ENCODE data around the gene APBA3.

APBA3 gene, protein sequence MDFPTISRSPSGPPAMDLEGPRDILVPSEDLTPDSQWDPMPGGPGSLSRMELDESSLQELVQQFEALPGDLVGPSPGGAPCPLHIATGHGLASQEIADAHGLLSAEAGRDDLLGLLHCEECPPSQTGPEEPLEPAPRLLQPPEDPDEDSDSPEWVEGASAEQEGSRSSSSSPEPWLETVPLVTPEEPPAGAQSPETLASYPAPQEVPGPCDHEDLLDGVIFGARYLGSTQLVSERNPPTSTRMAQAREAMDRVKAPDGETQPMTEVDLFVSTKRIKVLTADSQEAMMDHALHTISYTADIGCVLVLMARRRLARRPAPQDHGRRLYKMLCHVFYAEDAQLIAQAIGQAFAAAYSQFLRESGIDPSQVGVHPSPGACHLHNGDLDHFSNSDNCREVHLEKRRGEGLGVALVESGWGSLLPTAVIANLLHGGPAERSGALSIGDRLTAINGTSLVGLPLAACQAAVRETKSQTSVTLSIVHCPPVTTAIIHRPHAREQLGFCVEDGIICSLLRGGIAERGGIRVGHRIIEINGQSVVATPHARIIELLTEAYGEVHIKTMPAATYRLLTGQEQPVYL

GRCh38 chr19:3761382-3762129 lies at the start of gene APBA3:
APBA3 (minus strand) TSS chr19:3761692; CDS start chr19:3760264, 1,428 bp downstream.
- DNase-seq (ENCODE audit: low read depth in 1 of 2, low spot score in 1 of 2), result peak; percentile 94 to 98

DNA sequence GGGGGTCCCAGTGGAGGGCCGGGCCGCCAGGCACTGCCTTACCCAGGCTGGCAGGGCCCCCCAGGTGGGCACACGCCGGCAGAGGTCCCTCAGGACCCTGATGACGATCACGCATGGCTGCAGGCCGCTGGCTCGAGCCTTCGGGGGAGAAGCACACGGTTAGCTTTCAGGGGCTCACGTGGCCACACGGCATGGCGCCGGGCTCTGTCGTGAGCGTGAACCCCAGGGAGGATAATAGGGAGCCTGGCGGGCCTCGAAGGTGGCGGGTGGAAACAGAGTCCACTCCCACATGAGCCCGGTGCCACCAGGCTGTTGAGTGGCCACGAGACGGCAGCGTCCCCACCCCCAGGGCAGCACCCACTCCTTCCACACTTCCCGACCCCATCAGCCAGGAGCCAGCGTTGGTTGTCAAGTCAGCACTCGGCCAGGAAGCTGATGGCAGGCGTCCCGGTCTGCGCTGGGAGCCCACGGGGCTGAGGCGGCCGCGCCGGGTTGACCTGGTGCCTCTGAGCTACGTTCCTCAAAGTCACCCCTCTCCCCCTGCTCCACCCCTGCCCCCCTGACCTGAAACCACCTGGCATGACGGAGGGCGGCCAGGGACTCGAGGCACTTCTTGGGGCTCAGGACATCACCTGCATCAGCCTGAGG lies 49.3 kb upstream of the APBA3 start:
- no peak for DNase-seq (ENCODE audit: low read depth in 1 of 2, low spot score in 1 of 2)

- DNase-seq (ENCODE audit: low read depth in 1 of 2, low spot score in 1 of 2), result no peak
Observed at GRCh38 chr19:3809881-3810707, 48.6 kb upstream of the APBA3 start.

- no peak for DNase-seq (ENCODE audit: low read depth in 1 of 2, low spot score in 1 of 2)
Observed at GRCh38 chr19:3808420-3809143, 47.1 kb upstream of the APBA3 start.

DNA sequence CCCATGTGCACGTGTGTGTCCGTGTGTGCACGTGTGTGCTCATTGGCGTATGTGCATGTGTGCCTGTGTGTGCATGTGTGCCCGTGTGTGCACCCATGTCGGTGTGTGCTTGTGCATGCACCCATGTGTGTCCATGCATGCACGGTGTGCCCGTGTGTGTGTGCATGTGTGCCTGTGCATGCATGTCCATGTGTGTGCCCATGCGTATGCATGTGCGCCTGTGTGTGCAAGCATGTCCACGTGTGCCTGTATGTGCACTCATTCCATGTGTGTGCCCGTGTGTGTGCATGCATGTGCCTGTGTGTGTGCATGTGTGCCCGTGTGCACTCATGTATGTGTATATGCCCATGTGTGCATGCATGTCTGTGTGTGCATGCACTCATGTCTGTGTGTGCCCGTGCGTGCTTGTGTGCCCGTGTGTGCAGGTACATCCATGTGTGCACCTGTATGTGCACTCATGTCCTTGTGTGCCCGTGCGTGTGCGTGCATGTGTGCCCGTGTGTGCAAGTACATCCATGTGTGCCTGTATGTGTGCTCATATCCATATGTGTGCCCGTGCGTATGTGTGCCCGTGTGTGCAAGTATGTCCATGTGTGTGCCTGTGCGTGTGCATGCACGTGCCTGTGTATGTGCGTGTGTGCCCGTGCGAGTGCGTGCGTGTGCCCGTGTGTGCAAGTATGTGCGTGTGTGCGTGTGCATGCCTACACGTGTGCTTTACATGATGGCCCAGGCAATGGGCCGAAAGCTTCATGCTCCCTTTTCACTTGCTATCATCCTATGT lies 46.3 kb upstream of the APBA3 start:
- no peak for DNase-seq (ENCODE audit: low read depth in 1 of 2, low spot score in 1 of 2)

- DNase-seq (ENCODE audit: low read depth in 1 of 2, low spot score in 1 of 2), result no peak
Observed at GRCh38 chr19:3807131-3807480, 45.6 kb upstream of the APBA3 start.

DNA sequence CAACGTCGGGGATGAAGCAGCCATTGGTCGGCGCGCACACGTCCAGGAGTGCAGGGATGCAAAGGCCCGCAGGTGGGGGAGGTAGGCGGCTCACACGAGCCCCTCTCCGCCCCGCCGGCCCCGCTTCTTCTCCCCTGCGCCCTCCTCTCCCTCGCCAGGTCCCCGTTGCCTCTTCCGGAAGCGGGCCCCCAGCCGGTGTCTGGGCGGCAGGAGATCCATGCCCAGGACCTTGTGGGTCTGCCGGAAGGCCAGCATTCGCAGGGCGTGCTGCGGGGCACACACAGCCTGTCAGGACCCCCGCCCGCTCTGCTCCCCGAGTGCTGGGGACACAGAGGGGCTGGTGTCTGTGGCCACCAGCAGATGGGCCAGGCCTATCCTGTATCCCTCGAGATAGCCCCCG lies 44.4 kb upstream of the APBA3 start:
- DNase-seq (ENCODE audit: low read depth in 1 of 2, low spot score in 1 of 2), result no peak

- no peak for DNase-seq (ENCODE audit: low read depth in 1 of 2, low spot score in 1 of 2)
Observed at GRCh38 chr19:3804429-3804828, 42.9 kb upstream of the APBA3 start.

DNA sequence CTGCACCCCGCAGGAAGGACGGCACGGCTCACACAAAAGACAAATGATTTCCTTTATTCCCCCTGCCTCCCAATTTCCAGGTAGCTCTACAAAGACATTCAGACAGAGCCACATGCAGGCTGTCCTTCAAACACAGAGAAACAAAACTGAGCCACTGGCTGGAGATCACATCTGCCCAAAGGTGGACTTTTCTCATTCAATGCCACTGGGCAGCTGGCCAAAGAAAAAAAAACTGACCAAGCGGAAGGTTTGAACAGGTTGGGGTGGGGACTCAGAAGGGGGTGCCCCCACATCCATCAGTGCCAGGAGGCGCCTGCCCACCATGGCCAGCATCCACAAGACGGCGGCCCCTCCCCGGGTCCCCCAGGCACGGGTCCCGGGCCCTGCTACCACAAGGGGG lies 42.5 kb upstream of the APBA3 start:
- DNase-seq (ENCODE audit: low read depth in 1 of 2, low spot score in 1 of 2), result no peak

DNA sequence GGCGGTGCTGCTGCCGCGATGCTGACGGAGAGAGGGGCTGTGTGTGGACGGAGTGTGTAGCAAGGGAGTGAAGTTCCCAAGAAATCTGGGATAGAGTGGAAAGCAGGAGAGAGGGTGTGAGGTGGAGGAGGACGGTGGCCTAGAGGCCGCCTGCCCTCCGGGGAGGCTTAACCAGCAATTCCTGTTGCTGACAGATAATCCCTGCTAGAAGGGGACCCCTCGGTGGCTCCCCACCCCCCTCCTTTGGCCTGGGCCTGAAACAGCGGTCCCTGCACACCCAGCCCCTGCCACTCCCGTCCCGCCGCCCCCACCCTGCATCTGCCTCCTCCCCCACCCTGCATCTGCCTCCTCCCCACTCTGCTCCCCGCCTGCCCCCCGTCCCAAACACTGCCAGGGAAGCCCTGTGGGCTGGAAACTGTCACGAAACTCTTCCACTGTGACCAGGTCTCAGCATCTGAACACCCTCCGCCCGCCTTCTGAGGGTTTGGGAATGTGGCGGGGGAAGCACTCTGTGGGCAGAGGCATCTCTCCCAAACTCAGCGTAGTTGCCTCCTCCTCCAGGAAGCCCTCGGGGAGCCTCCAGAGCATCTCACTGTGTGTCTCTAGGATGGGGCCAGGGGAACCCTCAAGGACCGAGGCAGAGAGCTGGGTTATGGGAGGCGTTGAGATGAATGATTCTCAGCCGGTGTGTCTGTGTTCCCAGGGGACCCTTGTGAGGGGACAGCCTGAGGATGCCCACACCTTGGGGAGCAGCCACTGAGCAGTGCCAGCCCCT lies 41.8 kb upstream of the APBA3 start:
- no peak for DNase-seq (ENCODE audit: low read depth in 1 of 2, low spot score in 1 of 2)

- DNase-seq (ENCODE audit: low read depth in 1 of 2, low spot score in 1 of 2), result no peak
Observed at GRCh38 chr19:3801412-3802096, 40.1 kb upstream of the APBA3 start.

DNA sequence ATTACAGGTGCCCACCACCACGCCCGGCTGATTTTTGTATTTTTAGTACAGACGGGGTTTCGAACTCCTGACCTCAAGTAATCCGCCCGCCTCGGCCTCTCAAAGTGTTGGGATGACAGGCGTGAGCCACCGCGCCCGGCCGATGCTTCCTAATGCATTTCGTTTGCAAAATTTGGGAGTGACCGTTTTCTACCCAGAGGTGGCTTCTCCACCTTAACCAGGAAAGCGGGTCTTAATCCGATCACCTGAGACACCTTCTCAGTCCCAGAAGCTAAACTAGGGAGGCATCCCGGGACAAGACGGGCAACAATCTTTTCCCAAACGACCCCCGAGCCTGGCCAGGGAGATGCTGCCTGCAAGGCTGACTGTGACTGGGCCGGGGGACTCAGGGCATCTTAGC lies 39.5 kb upstream of the APBA3 start:
- DNase-seq (ENCODE audit: low read depth in 1 of 2, low spot score in 1 of 2), result no peak

- no peak for DNase-seq (ENCODE audit: low read depth in 1 of 2, low spot score in 1 of 2)
Observed at GRCh38 chr19:3798137-3798536, 36.6 kb upstream of the APBA3 start.

DNA sequence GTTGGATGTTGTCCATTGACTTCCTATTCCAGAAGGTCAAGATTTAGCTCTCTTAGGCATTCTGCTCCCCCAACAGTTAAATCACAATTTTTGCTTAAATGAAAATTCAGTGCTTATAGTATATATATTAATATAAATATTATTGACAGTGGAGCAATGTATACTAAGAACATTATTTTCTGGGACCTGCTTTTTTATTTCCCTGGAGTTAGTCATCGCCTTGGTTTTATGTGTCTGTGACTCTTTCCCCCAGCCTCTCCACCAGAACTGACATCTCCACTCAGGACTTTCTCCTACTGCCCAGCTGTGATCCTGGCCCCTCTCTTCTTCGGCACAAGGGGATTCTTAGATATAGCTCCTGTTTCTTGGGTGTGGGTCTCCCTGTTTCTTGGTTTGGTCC lies 34.9 kb upstream of the APBA3 start:
- no peak for DNase-seq (ENCODE audit: low read depth in 1 of 2, low spot score in 1 of 2)

DNA sequence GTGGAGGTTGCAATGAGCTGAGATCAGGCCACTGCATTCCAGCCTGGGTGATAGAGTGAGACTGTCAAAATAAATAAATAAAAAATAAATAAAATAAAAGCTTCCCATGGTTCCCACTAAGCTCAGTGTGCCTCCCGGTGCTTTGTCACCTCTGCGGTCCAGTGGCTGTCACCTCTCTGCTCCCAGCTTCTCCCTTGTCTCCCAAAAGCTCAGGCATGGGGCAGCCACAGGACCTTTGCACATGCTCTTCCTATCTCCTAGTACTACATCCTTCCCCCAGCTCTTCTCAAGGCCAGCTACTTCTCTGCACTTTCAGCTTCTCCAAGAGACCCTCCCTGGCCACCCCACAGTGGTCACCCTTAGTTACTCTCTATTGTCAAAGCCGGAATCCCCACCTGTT lies 32.3 kb upstream of the APBA3 start:
- no peak for DNase-seq (ENCODE audit: low read depth in 1 of 2, low spot score in 1 of 2)

GRCh38 chr19:3792114-3792513 lies 30.6 kb upstream of the APBA3 start:
- DNase-seq (ENCODE audit: low read depth in 1 of 2, low spot score in 1 of 2), result no peak

- no peak for DNase-seq (ENCODE audit: low read depth in 1 of 2, low spot score in 1 of 2)
Observed at GRCh38 chr19:3790941-3791340, 29.4 kb upstream of the APBA3 start.

- DNase-seq (ENCODE audit: low read depth in 1 of 2, low spot score in 1 of 2), result no peak
Observed at GRCh38 chr19:3790209-3790734, 28.8 kb upstream of the APBA3 start.
